GM19468 (cell line): Measurements from ENCODE around the gene TCOF1.
"Not testable (repeated sequence)": the region's sequence is repeated elsewhere in the genome, so short reads cannot be mapped to it uniquely, and the experiment has no call there.

Experiments used
- ATAC-seq: cut with Tn5 transposase; IDR thresholded peaks from one replicate; pipeline ENCODE4 v1.9.1; 2021; ENCODE audit warnings: mild to moderate bottlenecking, moderate library complexity, moderate number of reproducible peaks; ENCODE audit not compliant: unreplicated experiment; ENCODE audit errors: extremely low read depth

The TCOF1 gene

DNA sequence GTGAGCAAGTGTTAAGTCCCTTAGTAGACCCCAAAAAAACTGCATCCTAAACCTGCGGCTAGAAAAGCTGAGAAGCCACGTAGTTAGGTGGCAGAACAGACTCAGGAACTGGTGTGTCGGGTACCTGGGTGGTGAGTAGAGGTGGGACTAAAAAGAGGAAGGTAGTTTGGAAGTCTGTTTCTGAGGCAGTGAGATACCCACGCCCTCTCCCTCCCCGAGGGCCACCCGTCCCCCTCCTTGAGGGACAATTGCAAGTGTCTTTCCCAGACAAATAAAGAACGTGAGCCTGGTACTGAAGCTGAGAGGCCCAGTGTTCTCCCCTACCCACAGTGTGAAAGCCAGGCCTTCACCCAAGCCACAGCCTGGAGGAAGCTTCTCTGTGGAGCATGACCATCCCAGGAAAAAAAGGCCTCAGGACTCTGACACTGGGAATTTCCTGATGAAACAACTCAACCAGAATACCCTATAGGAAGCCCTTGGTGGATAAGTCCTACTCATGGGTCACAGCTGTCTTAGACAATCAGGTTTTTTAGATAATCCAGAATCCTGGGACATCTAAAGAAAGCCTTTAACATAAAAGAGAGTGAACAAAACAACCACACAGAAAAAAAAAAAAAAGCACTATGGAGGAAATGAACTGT lies 62.3 kb downstream of the TCOF1 start:
- no peak for ATAC-seq

DNA sequence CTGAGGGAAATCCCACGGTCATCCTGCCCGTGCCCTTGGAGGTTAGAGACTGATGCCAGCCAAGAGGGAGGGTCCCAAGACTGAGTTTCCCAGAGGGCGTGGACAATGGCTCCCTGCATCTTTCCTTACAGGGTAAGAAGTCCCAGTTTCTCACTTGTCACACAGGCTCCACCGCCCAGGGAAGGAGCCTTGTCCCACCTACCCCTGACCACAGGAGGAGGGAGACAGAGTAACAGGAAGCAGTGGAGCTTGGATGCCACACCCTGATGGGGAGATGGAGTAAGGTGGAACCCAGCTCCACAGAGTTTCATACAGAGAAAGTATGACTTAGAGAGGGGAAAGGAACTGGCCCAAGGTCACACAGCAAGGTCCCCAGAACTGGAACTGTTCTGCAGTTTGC lies 64.6 kb downstream of the TCOF1 start:
- ATAC-seq, result no peak

DNA sequence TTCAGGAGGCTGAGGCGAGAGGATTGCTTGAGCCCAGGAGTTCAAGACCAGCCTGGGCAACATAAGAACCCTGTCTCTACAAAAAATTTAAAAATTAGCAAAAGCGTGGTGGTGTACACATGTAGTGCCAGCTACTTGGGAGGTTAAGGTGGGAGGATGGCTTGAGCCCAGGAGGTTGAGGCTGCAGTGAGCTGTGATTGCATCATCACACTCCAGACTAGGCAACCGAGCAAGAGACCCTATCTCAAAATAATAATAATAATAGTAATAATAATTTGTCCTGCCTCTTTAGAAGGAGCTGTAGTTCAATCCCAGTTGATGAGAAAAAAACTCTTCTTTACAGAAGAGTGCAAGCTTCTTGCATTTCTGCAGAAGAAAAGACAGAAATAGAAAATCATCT lies 65.3 kb downstream of the TCOF1 start:
- ATAC-seq, result no peak

DNA sequence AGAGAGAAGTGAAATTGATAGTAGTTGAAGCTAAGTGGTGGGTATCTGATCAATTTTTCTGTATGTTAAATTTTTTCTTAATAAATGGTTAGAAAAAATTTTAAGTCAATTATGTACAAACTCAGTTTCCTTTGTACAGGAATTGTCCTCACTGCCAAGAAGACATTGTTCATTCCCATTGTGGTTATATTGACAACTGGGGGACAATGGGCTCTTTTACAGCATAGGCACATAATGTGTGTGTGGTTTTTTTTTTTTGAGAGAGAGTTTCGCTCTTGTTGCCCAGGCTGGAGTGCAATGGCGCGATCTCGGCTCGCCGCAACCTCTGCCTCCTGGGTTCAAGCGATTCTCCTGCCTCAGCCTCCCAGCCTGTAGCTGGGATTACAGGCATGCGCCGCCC lies 68.7 kb downstream of the TCOF1 start:
- not testable (repeated sequence) for ATAC-seq

DNA sequence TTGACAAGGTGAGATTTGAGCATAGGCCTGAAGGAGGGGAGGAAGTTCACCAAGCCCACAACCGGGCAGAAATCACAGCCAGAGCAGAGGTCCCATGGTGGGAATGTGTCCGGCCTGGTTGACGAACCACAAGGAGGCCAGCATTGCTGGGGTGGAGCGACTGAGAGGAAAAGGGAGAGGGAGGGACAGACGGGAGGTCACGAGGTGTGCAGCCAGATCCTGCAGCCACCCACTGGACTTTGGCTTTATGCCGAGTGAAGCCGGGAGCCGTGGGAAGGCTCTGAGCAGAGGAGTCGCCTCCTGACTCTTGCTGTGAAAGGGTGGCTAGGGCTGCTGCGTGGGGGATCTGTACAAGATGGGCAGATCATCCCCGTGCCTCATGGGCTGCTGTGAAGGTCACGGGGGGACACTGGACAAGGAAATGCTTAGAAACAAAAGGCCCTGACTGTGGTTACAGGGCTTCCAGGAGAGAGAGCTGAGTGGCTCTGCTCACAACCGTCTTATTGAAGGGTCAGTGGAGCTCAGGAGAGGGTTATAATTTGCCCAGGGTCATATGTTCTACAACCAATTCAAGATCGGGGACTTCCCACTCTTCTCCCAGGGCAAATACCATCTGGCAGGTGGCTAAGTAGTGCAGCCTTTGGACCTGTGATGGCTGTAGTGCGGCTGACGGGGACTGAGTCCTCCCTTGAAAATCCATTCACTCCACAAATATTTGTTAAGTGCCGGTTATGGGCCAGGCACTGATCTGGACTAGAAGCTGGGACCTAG lies 70.8 kb downstream of the TCOF1 start:
- no peak for ATAC-seq

DNA sequence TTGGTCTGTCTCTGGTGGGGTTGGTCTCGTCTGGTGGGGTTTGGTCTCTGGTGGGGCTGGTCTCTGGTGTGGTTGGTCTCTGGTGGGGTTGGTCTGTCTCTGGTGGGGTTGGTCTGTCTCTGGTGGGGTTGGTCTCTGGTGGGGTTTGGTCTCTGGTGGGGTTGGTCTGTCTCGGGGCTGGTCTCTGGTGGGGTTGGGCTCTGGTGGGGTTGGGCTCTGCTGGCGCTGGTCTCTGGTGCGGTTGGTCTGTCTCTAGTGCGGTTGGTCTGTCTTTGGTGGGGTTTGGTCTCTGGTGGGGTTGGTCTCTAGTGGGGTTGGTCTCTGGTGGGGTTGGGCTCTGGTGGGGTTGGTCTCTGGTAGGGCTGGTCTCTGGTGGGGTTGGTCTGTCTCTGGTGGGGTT lies 71.5 kb downstream of the TCOF1 start:
- no peak for ATAC-seq

DNA sequence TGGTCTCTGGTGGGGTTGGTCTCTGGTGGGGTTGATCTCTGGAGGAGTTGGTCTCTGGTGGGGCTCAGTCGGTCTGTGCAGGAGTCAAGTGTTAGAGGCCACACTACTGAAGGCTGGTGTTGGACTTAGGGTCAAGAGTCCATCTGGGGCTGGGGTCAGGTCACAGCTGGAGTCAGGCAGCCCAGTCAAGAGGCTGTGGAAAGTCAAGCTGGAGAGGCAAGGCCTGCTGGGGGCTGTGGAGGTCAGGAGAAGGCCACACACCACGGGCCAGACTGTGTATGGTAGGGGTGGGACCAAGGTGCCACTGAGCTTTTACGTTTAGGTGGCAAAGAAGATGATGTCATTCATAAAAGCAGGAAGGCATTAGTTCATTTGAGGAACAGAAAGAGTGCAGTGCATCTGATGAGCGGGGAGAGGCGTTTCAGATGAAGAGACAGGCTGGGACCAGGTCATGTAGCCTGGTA lies 71.9 kb downstream of the TCOF1 start:
- peak; percentile 68 for ATAC-seq

DNA sequence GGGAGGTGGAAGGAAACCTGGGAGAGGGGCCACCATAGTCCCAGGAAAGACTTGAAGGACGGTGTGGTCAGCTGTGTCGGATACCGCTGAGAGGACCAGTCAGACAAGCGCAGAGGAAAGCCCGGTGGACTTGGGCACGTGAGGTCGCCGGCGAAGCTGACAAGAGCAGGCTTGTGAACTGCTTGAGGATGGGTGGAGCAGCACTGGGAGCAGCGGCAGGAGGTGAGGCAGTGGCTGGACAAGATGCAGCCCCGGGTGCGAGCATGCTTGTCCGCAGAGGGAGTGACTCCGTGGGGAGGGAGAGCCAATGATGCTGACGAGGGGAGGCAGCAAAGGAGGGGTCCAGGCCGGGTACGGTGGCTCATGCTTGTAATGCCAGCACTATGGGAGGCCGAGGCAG lies 73.6 kb downstream of the TCOF1 start:
- no peak for ATAC-seq

DNA sequence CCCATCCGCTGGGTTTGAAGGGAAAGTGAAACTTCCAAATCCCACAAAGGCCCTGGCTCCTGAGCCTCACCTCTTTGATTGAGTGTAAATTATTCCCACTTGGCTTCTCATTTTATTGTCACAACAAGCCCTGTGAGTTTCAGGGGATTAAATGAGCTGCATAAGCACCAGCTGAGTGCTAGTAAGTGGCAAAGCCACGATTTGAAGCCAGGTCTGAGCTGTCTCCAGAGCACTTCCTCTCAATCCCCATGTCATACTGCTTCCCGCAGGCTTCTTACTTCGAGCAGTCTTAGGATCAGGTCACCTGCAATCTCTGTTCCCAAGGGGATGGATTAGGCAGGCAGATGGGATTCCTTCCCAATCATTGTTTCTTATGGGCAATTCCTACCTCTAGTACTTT lies 74.1 kb downstream of the TCOF1 start:
- no peak for ATAC-seq

DNA sequence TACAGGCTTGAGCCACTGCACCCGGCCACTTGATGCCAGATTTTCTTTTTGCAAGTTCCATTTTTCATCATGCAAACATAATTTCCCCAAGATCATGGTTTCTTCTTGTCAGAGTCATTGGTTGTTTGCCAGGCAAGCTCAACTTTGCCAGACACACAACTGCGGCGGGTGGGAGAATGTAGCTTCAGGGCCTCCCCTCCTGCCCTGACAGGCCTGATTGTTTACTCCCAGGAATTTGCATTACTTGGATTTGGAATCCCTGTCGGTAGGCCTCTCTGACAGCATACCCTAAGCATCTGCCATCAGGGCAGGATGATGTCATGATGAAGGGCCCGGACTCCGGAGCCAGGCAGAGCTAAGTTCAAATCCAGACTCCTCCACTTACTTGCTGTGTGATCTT lies 77.0 kb downstream of the TCOF1 start:
- no peak for ATAC-seq

DNA sequence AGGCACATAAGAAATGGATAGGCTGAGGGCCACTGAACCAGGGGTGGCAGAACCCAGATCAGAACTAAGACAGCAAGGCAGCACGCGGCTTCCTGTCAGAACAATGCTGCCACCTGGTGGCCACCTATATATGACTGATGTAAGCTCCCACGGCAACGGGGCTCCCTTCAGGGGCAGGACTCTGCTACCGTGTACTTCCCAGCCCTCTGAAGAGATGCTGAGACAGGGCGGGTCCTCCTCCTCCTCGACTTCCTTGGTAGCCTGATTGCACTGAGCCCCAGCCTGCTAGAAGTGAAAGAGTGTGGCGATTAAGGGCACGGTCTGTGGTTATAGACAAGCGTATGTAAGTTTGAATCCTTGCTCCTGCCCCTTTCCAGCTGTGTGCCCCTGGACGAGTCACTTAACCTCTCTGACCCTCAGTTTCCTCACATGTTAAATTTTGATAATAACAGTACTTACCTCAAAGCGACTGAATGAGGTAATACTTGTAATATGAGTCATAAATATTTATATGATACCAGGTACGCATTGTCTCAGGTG lies 78.7 kb downstream of the TCOF1 start:
- ATAC-seq, result peak; percentile 74

DNA sequence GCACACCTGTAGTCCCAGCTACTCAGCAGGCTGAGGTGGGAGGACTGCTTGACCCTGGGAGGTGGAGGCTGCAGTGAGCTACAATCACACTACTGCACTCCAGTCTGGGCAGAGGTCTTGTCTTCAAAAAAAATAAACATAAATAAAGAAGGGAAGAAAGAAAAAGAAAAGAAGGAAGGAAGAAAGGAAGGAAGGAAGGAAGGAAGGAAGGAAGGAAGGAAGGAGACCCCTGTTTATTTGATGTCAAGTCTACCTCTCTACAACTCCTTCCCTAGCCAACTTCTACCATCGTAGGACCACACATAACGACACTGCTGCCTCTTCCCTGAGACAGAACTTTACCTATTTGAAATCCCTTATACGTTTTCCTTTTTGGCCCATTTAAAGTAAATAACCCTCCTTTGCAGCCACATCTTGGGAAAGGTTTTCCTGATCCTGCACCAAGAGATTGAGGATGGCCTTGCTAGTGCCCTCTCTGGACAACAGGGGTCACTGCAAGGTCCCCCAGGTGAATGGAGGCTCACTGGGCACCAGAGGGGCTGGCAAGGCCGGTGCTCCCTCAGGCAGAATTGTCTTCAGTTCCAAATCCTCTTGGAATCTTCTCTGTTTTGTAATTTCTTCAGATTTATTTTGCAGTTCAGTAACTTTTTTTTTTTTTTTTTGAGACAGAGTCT lies 81.5 kb downstream of the TCOF1 start:
- ATAC-seq, result no peak

DNA sequence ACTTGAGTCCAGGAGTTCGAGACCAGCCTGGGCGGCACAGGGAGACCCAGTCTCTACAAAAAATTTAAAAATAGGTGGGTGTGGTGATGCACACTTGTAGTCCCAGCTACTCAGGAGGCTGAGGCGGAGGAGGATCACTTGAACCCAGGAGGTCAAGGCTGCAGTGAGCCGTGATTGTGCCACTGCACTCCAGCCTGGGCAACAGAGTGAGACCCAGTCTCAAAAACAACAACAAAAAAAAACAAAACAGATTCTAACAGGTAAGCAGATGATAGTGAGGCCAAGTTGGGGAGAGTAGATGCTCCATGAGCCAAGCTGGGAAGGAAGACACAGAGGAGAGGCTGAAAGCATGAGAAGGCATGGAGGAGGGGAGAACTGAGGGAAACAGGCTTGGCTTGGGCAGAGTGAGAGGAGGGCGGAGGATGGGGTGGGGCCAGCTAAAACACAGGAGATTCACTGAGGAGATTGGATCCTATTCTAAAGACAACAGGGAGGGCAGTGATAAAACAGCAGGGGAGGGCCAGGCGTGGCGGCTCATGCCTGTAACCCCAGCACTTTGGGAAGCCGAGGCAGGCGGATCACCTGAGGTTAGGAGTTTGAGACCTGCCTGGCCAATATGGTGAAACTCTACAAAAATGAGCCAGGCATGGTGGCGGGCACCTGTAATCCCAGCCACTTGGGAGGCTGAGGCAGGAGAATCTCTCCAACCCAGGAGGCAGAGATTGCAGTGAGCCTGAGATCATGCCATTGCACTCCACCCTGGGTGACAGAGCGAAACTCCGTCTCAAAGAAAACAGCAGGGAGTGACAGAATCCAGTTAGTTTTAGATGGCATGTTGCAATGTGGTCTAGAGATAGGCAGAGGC lies 83.7 kb downstream of the TCOF1 start:
- ATAC-seq, result no peak

DNA sequence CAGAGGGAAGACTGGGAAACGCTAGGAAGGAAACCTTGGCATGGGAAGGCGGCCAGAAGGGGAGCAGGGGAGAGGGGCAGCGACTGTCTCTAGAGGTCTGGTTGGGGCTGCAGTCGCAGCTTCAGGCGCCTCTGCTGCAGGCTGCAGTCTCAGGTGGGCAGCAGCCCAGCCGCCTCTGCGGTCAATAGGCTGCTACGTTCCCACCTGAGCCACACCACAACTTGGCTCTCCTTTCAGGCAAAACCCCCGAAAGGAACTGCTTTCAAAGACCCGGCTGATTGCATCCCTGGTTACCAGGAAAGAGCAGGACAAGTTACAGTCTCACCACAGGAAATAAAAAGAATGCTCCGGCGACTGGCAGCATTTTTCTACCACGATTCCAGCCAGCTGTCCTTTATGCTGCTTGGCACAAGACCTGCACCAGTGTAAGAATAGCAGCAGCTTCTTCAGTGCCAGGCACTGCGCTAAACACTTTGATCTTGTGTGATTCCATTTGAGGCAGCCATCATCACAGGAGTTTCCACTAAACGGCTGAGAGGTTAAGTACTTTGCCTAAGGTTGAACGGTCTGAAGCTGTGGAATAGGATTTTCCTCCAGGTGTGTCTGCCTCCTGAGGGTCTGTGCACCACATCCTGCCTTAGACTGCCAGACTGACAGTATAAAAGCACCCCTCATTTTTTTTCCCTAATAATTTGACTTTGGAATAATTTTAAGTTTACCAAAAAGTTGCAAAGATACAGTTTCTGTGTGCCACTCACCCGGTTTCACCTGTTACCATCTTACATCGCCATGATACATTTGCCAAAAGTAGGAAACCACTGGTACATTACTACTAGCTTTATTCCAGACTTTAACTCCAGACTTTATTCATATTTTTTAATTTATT lies 84.6 kb downstream of the TCOF1 start:
- ATAC-seq, result no peak

DNA sequence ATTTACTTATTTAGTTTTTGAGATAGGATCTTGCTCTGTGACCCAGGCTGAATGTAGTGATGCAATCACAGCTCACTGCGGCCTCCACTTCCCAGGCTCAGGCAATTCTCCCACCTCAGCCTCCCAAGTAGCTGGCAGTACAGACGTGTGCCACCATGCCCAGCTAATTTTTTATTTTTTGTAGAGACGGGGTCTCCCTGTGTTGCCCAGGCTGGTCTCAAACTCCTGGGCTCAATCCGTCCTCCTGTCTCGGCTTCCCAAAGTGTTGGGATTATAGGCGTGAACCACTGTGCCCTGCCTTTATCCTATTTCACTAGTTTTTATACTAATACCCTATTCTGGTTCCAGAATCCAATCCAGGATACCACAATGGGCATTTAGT lies 85.2 kb downstream of the TCOF1 start:
- no peak for ATAC-seq

DNA sequence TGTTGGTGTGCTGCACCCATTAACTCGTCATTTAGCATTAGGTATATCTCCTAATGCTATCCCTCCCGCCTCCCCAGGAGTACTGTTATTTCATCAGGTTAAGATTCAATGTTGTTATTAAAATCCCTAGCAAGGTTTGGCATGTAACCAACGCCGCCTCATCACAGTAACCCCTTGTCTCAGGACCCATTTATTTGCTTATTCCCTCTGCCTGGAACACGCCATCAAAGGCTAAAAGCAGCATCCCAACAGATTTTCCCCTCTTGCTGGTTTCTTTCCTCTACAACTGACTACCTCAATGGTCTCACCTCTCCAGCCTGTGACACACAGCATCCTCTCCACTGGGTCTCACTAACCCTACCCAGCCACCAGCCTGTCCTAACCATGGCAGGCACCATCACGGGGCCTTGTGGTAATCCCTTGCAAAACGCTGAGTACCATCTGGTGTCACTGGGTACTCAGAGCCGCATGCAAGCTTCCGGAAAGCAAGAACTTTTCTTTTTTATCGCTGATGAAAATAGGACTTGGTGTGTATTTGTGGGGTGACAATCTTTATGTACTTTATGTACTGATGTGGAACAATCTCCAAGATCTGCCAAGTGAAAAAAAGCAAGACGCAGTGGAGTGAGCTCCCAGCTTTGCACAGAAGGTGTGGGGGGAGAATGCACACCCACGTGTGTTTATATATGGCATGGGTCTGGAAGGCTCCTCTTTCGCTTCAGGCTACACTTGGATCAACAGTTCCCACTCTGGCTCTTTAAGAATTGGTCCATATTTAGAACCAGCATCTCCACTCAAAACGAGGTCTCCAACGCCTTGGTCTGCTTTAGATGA lies 86.0 kb downstream of the TCOF1 start:
- ATAC-seq, result no peak

DNA sequence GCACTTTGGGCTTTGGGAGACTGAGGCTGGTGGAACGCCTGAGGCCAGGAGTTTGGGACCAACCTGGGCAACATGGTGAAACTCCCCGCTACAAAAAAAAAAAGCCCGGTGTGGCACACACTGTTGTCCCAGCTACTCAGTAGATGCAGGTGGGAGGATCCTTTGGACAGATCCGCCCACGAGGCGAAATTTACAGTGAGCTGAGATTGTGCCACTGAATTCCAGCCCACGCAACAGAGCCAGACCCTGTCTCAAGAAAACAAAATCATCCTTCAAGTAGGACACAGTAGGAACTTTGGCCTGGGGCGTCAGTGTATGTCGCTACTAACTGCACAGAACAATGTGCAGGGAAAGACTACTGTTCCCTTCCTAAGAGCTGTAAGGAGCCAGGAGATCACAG lies 87.3 kb downstream of the TCOF1 start:
- ATAC-seq, result no peak

DNA sequence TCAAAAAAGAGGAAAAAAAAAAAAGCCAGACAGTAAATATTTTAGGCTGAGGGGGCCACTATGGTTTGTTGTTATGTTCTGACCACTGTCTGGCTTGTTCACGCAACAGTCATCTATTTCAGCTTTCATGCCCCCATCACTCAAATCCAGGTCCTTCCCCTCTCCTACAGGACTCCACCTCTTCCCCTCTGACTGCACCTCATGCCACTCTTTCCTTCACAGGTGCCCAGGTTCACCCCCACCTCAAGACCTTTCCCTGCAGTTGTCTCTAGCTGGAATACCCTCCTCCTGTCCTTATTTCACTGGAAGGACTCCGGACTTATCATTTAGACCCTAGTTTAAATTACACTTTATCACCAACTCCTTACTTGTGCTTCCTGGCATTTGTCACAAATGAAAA lies 88.6 kb downstream of the TCOF1 start:
- ATAC-seq, result no peak
